Stimulated activated CD4-positive, alpha-beta T cell treated with anti-CD3 and anti-CD28 coated beads, Interleukin-4, amount 100 ng/mL, for 4 hours (primary cell): Measurements from ENCODE around the gene TMPRSS11B.
"Not testable (repeated sequence)": the region's sequence is repeated elsewhere in the genome, so short reads cannot be mapped to it uniquely, and the experiment has no call there.

Experiments
- DNase-seq, 2 experiments: peaks; one replicate each; pipeline ENCODE4 v3.0.0-alpha.2; 2020

Gene TMPRSS11B, protein sequence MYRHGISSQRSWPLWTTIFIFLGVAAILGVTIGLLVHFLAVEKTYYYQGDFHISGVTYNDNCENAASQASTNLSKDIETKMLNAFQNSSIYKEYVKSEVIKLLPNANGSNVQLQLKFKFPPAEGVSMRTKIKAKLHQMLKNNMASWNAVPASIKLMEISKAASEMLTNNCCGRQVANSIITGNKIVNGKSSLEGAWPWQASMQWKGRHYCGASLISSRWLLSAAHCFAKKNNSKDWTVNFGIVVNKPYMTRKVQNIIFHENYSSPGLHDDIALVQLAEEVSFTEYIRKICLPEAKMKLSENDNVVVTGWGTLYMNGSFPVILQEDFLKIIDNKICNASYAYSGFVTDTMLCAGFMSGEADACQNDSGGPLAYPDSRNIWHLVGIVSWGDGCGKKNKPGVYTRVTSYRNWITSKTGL

GRCh38 chr4:68245594-68245993 lies at the start of gene TMPRSS11B:
Gene TMPRSS11B (minus strand): TSS chr4:68245694. CDS start chr4:68245558, 136 bp downstream.
- no peak for DNase-seq

- no peak for DNase-seq
Measured at GRCh38 chr4:68291256-68291655, 45.8 kb upstream of the TMPRSS11B start.

DNA sequence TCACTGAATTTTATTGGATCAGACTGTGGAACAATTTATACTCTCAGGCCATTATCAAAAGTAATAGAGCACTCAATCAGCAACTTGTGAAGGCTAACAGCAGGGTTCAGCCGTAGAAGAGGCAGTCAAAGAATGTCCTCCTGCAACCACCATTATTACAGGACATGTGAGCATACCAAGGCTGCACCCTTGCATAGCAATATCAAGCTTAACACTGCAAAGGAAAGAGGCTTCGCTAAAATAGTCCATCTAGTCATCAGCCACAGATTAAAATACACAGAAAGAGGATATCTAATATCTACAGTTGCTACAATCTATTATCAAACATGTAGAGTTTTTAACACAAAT lies 42.9 kb upstream of the TMPRSS11B start:
- no peak for DNase-seq

GRCh38 chr4:68287704-68288392 lies 42.4 kb upstream of the TMPRSS11B start:
- DNase-seq = no peak

DNA sequence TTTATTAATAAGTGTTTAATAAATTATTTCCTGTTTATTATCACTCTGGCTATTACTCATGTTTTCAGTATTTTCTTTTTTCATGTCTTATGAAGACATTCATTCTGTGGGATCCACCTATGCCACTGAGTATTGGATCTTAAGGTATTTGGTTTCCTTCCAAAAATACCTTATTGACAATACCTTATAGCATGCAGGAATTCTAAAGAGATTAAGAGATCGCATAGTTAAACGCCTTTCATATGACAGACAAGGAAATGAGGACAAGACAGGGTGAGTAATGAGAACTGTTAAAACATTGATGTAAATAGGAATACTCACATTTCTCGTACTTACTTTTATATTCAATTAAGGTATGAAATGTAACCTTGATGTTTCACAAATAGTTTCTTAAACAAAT lies 38.2 kb upstream of the TMPRSS11B start:
- no peak for DNase-seq

DNA sequence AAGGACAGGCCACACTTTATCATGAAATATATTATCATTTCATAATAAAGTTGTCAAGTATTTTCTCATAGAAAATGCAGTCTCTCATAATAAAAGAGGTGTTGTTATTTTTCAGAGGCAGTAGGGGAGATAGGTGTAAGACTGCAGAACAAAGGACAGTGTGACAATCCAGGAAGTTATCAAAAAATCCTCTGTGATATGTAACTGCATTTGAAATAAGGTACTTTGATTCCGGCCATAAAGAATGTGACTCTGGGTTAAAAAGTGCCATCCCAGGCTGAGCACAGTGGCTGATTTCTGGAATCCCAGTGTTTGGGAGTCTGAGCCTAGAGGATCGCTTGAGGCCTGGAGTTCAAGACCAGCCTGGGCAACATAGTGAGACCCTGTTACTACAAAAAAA lies 37.6 kb upstream of the TMPRSS11B start:
- DNase-seq = no peak

DNA sequence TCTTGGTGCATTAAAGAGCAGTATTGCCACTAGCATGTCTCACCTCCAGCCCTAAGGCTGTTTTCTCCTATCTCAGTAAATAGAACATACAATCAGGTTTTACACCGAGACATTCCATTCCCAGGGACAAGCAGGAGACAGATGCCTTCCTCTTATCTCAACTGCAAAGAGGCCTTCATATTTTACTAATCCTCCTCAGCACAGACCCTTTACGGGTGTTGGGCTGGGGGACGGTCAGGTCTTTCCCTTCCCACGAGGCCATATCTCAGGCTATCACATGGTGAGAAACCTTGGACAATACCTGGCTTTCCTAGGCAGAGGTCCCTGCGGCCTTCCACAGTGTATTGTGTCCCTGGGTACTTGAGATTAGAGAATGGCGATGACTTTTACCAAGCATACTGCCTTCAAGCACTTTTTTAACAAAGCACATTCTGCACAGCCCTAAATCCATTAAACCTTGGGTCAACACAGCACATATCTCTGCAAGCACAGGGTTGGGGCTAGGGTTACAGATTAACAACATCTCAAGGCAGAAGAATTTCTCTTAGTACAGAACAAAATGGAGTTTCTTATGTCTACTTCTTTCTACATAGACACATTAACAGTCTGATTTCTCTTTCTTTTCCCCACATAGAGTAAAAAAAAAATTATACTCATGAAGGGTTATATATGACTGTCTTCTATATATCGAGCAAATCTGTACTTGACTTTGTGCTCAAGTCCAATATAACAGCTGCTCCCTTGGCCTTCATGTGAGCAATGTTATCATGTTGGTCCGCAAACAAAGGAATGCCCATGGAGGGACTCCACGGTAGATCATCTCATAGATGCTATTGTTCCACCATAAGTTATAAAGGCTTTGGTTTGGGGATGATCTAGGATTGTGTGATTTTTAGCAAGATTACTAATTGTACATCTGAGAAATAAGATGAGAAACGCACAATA lies 36.6 kb upstream of the TMPRSS11B start:
- not testable (repeated sequence) for DNase-seq

- DNase-seq = no peak
Measured at GRCh38 chr4:68278029-68278428, 32.5 kb upstream of the TMPRSS11B start.

- no peak for DNase-seq
Measured at GRCh38 chr4:68277627-68278026, 32.1 kb upstream of the TMPRSS11B start.

- DNase-seq = no peak
Measured at GRCh38 chr4:68272860-68273259, 27.4 kb upstream of the TMPRSS11B start.

DNA sequence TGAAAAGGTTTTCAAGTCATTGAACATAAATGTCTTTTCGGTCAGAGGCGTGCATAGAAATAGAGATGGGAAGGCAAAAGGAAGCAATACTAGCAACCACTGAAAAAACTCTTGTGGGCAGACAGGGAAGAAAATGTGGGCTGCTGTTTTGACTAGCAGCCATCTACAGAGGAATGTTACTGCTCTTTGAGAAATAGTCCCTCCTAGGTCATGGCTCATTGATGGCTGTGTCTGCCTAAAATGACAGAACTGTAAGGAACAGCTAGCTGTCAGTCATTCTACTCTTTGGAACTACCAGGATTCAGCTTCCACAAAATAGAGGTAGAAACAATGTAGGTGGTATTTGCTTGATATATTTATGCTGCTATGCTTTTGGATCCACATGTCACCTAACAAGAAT lies 26.9 kb upstream of the TMPRSS11B start:
- DNase-seq = no peak

DNA sequence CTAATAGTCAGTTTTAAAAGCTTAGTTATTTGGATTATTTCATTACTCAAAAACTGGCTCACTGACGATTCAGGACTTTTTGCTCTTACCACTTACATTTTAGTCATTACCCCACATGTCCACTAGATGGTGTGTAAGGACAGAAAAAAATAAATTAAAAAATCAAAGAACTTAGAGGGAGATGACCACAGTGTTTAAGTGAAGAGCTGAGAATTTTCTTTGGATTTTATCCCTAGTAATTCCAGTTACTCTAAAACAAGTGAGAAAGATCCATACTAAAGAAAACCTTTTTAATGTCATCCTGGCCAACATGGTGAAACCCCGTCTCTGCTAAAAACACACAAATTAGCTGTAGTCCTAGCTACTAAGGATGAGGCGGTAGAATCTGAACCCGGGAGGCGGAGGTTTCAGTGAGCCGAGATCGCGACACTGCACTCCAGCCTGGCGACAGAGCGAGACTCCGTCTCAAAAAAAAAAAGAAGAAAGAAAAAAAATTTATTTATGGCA lies 26.4 kb upstream of the TMPRSS11B start:
- no peak for DNase-seq

DNA sequence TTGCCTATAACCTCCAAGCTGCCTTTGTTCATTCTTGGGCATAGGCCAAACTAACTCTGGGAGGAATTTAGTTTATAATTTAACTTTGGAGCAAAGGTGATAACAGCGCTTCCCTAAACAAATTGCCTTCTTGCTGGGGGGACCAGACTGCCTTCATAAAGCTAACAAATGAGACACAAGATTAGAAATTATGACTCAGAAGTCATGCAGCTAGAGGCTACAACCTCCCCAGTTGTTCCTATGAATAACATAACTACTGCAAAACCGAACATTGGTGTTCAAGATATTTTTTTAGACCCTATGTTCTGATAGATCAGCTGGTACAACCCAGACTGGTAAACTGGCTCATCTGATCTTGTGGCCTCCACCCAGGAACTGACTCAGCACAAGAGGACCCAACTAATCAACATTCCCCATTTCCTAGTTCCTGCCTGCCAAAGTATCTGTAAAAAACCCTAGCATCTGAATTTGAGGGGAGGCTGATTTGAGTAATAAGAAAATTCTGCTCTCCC lies 22.0 kb upstream of the TMPRSS11B start:
- DNase-seq = no peak

- no peak for DNase-seq
Measured at GRCh38 chr4:68264875-68265565, 19.5 kb upstream of the TMPRSS11B start.

DNA sequence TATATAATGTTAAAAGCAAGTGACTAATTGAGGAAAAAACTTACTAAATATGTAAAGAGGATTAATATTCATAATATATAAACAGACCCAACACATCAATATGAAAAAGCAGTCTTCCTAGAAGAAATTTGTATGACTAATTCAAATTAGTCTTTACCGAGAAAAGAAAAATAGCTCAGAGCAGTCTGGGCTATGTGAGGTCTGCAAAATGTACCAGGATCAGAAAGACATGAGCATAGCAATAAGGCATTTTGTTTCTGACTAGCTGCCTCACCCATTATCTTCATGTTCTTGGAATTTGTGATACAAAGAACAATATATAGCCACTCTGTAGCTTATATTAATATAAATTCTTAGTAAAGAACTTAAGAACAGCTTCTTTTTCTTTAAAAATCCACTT lies 13.7 kb upstream of the TMPRSS11B start:
- no peak for DNase-seq

GRCh38 chr4:68257719-68258118 lies 12.2 kb upstream of the TMPRSS11B start:
- DNase-seq = no peak

- no peak for DNase-seq
Measured at GRCh38 chr4:68256284-68256683, 10.8 kb upstream of the TMPRSS11B start.

DNA sequence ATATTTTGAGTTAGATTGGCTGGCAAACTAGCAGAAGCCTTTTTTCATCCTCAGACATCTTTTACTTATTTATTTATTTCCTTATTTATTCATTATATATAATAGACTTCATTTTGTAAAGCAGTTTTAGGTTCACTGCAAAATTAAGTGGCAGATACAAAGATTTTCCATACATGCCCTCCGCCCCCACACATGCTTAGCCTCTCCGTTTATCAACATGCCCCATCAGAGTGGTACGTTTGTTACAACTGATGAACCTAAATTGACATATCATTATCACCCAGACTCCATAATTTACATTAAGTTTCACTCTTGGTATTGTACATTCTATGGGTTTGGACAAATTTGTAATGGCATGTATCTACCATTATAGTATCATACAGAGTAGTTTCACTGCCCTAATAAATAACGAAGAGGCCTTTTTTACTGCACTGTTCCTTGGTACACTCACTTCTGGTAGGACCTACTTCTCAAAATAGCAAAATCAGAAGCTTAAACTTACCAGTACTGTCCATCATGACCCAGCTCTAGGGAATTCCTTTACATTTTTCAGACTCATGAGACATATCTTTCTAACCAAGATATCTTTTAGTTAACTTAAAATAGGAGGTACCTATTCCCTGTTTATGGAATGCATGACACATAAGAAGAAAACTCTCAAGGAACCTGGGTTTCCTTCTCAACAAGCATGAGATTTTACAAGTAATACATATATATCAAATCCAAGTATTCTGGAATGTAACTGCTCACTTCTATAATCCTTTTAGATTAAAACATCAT lies 4.8 kb upstream of the TMPRSS11B start:
- no peak for DNase-seq

- DNase-seq = no peak
Measured at GRCh38 chr4:68249434-68249833, 3.9 kb upstream of the TMPRSS11B start.

GRCh38 chr4:68240620-68241019 lies 4.9 kb downstream of the TMPRSS11B start:
- no peak for DNase-seq

GRCh38 chr4:68228568-68228967 lies 16.9 kb downstream of the TMPRSS11B start:
- no peak for DNase-seq
